Suprapubic skin (tissue), 4 donors: ENCODE data around the gene CTBP2. TPM values are rescaled to one million over a fixed set of nuclear protein-coding genes. Genes with fewer than 3 reads are reported as not detected.
A peak's percentile ranks its signal among the peaks of the same experiment; 100 is the strongest.

Experiments
- DNase-seq, 2 donors: peaks; one replicate each; pipeline ENCODE4 v3.0.0-alpha.2; 2019; ENCODE audit warnings: low spot score in 2 of 2
- H3K27ac ChIP-seq: fragments of 200-600 bp; sonication (generic); one replicate; pipeline ENCODE4 v1.5.1; 2019
- H3K27me3 ChIP-seq: fragments of 200-600 bp; sonication (generic); one replicate; pipeline ENCODE4 v1.5.1; 2019
- H3K36me3 ChIP-seq: fragments of 200-600 bp; sonication (generic); one replicate; pipeline ENCODE4 v1.5.1; 2019
- H3K4me1 ChIP-seq: fragments of 200-600 bp; sonication (generic); one replicate; pipeline ENCODE4 v1.5.1; 2019
- H3K4me3 ChIP-seq: fragments of 200-600 bp; sonication (generic); one replicate; pipeline ENCODE4 v1.5.1; 2019; ENCODE audit warnings: mild to moderate bottlenecking
- H3K9me3 ChIP-seq: fragments of 200-600 bp; sonication (generic); one replicate; pipeline ENCODE4 v1.5.1; 2019
- EP300 ChIP-seq: sonication (generic); formaldehyde crosslinking; IDR thresholded peaks from one replicate; pipeline ENCODE4 v1.6.1; 2017; ENCODE audit warnings: antibody characterized with exemption
- POLR2A ChIP-seq, 2 donors: fragments of 450-650 bp; IDR thresholded peaks; one replicate each; pipeline ENCODE4 v1.6.1; 2017; ENCODE audit warnings: antibody characterized with exemption in 2 of 2, mild to moderate bottlenecking in 2 of 2, moderate library complexity in 2 of 2
- POLR2AphosphoS5 ChIP-seq, 3 donors: sonication (generic); formaldehyde crosslinking; IDR thresholded peaks; one replicate each; pipeline ENCODE4 v1.6.1; 2017; ENCODE audit warnings: antibody characterized with exemption in 3 of 3
- WGBS: methylation state at CpG from one replicate; pipeline ENCODE4 v1.1.5; 2018; 5-methylcytosine and 5-hydroxymethylcytosine counted together
- total RNA-seq, 4 donors: library from RNA; depleted of rRNA; stranded (reverse); fragments of >200 nt; gene quantifications; one replicate each; pipeline ENCODE4 v1.1.0, GENCODE V29; 2016
- TF ChIP-seq, protein P1 (sequence below), 2 donors: fragments of 200-600 bp in 1 of 2; fragments of 450-650 bp in 1 of 2; sonication (generic) in 1 of 2; IDR thresholded peaks; one replicate each; pipeline ENCODE4 v1.5.1; 2016 to 2019; ENCODE audit warnings: antibody characterized with exemption in 2 of 2, mild to moderate bottlenecking in 1 of 2, moderate library complexity in 1 of 2

Gene CTBP2
- total RNA-seq, 4 donors from 2014 or later: 19.7 to 45.7 (median 29.4) TPM

DNA sequence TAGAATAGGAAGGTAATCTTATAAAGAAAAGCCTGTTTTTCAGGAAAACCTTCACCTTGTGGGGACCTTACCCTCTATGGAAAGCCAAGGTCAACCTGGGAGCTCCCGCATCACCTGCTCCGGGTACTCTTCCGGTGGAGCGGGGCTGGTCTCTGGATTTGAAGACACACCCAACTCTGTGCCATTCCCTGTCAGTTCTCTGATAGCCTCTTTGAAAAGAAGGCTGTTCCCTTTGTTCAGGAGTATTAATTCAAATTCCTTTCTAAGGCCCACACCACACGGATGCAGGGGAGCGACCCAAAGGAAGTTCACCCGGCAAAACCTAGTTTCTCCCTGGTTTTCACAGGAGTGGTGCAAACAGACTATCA, 10.7 kb downstream of the CTBP2 start:
- peaks cover 86% of the 10 kb centered on the region for H3K4me1 ChIP-seq
- peaks cover 3% of the 10 kb centered on the region for H3K36me3 ChIP-seq
- no peaks in the 10 kb centered on the region for H3K9me3 ChIP-seq
- no peak overlapping the region for H3K4me3 ChIP-seq
- TF ChIP-seq, protein P1, sequence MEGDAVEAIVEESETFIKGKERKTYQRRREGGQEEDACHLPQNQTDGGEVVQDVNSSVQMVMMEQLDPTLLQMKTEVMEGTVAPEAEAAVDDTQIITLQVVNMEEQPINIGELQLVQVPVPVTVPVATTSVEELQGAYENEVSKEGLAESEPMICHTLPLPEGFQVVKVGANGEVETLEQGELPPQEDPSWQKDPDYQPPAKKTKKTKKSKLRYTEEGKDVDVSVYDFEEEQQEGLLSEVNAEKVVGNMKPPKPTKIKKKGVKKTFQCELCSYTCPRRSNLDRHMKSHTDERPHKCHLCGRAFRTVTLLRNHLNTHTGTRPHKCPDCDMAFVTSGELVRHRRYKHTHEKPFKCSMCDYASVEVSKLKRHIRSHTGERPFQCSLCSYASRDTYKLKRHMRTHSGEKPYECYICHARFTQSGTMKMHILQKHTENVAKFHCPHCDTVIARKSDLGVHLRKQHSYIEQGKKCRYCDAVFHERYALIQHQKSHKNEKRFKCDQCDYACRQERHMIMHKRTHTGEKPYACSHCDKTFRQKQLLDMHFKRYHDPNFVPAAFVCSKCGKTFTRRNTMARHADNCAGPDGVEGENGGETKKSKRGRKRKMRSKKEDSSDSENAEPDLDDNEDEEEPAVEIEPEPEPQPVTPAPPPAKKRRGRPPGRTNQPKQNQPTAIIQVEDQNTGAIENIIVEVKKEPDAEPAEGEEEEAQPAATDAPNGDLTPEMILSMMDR (IDR thresholded peaks at IDR 0.05): no peak
- TF ChIP-seq POLR2AphosphoS5 (IDR thresholded peaks at IDR 0.05): no peak
- no peak for TF ChIP-seq POLR2A (IDR thresholded peaks at IDR 0.05)
- no peak for TF ChIP-seq EP300
- whole genome bisulfite sequencing: 67% methylated on average over 7 of the region's 7 CpGs
- H3K27me3 ChIP-seq: no peaks in the 10 kb centered on the region
- DNase-seq: no peak
- peak overlapping the region; percentile 3 for H3K27ac ChIP-seq

DNA sequence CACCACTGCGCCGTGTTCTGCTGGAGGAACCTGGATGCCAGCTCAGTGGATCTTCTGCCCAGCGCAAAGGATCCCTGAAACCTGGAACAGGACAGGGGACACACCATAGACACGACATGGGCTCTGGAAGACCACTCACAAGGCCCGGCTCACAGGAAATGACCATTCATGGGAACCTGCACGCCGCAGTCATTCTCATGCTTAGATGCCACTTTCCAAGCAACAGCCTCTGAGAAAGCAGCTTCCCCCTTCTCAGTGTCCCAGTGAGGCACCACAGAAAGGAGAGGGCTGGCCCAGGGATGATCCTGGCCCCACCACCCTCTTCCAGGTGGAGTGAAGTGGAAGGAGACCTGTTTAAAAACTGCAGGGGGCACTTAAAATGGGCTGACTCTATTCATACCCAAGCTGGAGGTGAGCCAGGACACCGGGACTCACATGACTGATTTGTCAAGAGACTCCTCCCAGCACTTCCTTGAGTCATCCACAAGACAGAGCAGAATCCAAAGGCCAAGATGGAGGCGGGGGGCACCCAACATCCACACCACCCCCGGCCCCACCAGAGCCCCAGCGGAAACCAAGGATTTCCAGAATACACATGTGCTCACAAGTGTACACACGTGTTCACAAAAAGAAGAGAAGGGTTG, 11.2 kb downstream of the CTBP2 start:
- 56% methylated on average over 11 of the region's 12 CpGs for WGBS
- Histone ChIP-seq H3K36me3 (peaks cover 3% of the 10 kb centered on the region), H3K27me3 (no peaks in the 10 kb centered on the region), H3K9me3 (no peaks in the 10 kb centered on the region), H3K4me3 (no peak overlapping the region), H3K27ac (peak overlapping the region; percentile 3), H3K4me1 (peaks cover 86% of the 10 kb centered on the region)
- DNase-seq: peak; percentile 87 to 90
- no peak for TF ChIP-seq POLR2A (IDR thresholded peaks at IDR 0.05)
- TF ChIP-seq POLR2AphosphoS5 (IDR thresholded peaks at IDR 0.05): no peak
- TF ChIP-seq, protein P1 (IDR thresholded peaks at IDR 0.05): no peak
- no peak for TF ChIP-seq EP300

GRCh38 chr10:125148528-125148927, 11.8 kb downstream of the CTBP2 start:
- peaks cover 3% of the 10 kb centered on the region for H3K36me3 ChIP-seq
- TF ChIP-seq EP300 (no peak), POLR2A (IDR thresholded peaks at IDR 0.05) (no peak), POLR2AphosphoS5 (IDR thresholded peaks at IDR 0.05) (no peak)
- TF ChIP-seq, protein P1 (IDR thresholded peaks at IDR 0.05): no peak
- peaks cover 84% of the 10 kb centered on the region for H3K4me1 ChIP-seq
- peak overlapping the region; percentile 3 for H3K27ac ChIP-seq
- no peak overlapping the region for H3K4me3 ChIP-seq
- no peaks in the 10 kb centered on the region for H3K9me3 ChIP-seq
- 76% methylated on average over 4 of the region's 4 CpGs for whole genome bisulfite sequencing
- DNase-seq: no peak
- no peaks in the 10 kb centered on the region for H3K27me3 ChIP-seq

GRCh38 chr10:125147971-125148439, 12.4 kb downstream of the CTBP2 start:
- peaks cover 79% of the 10 kb centered on the region for H3K4me1 ChIP-seq
- no peaks in the 10 kb centered on the region for H3K27me3 ChIP-seq
- H3K9me3 ChIP-seq: no peaks in the 10 kb centered on the region
- peak overlapping the region; percentile 3 for H3K27ac ChIP-seq
- H3K4me3 ChIP-seq: no peak overlapping the region
- DNase-seq: no peak
- WGBS: 59% methylated on average over 7 of the region's 7 CpGs
- peaks cover 3% of the 10 kb centered on the region for H3K36me3 ChIP-seq
- no peak for TF ChIP-seq POLR2A (IDR thresholded peaks at IDR 0.05)
- TF ChIP-seq, protein P1 (IDR thresholded peaks at IDR 0.05): no peak

DNA sequence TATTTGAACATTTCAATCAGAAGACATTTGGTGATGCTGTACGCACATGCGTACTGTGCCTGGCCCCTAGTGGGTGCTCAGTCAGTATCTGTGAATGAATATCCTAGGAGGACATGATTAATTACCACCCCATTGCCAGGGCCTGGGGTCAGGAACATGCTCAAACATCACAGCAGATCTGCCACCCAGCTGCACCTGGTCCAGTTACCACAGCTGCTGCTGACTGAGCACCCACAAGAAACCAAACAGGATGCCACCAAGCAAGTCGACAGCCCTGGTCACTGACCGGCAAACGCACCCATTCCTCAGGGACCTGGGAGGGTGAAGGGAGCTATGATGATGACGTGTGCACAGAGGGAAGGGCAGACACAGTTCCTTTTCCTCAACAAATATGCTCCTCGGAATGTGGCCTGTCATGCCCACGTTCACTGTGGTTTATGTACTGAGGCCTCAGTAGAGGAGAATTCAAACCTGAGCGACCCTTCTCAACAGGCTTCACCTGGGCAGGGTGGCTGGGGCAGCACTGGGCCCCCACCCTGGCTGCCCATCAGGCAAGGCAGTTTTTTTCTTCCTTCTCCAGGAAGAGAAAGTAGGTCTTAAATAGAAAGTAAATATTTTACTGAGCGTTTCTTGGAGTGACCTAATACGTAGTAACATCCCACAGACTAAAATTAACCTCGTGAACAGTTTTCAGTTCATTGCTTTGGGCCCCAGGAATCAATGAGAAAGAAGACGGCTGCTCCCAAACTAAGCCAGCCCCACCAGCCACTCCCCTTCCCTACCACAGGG, 13.4 kb downstream of the CTBP2 start:
- Histone ChIP-seq H3K36me3 (peaks cover 3% of the 10 kb centered on the region), H3K9me3 (no peaks in the 10 kb centered on the region), H3K4me1 (peaks cover 71% of the 10 kb centered on the region), H3K27me3 (no peaks in the 10 kb centered on the region), H3K4me3 (no peak overlapping the region), H3K27ac (no peak overlapping the region)
- WGBS: 38% methylated on average over 12 of the region's 13 CpGs
- no peak for DNase-seq
- TF ChIP-seq EP300 (no peak), POLR2A (IDR thresholded peaks at IDR 0.05) (no peak), POLR2AphosphoS5 (IDR thresholded peaks at IDR 0.05) (no peak)
- TF ChIP-seq, protein P1 (IDR thresholded peaks at IDR 0.05): no peak
